Activated naive CD4-positive, alpha-beta T cell treated with Interleukin-2 at 50 U/mL for 16 hours (primary cell): ENCODE results near the gene BUB3.

Experiments
- DNase-seq: peaks from one replicate; pipeline ENCODE4 v3.0.0-alpha.2; 2020

Gene BUB3, protein sequence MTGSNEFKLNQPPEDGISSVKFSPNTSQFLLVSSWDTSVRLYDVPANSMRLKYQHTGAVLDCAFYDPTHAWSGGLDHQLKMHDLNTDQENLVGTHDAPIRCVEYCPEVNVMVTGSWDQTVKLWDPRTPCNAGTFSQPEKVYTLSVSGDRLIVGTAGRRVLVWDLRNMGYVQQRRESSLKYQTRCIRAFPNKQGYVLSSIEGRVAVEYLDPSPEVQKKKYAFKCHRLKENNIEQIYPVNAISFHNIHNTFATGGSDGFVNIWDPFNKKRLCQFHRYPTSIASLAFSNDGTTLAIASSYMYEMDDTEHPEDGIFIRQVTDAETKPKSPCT

DNA sequence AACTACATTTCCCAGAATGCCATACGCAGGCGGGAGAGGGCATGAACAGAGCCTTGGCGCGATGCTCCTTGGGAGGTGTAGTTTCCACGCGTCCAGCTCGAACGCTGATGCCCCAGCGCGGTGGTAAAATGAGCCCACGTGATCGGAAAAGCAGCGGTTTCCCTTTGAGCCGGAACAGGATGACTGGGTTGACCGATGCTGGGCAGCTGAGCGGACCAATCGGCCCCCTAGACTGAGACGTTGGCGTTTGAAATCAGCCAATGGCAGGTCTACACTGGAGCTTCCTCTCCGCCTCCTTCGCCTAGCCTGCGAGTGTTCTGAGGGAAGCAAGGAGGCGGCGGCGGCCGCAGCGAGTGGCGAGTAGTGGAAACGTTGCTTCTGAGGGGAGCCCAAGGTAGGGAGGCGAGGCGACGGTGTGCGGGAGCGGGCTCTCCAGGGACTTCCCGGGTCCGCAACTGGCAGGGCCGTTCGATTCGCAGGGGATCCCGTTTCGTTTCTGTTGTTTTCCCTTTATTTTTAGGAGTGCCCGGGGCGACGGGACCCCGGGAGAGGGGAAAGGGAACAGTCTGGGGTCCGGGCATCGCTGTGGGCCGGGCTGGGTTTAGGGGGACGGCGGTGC is at the start of gene BUB3:
BUB3 (plus strand) TSS at position 311 of the 619 bp plus-strand sequence. CDS start 516 bp downstream, outside the sequence.
- DNase-seq, result peak; percentile 95

DNA sequence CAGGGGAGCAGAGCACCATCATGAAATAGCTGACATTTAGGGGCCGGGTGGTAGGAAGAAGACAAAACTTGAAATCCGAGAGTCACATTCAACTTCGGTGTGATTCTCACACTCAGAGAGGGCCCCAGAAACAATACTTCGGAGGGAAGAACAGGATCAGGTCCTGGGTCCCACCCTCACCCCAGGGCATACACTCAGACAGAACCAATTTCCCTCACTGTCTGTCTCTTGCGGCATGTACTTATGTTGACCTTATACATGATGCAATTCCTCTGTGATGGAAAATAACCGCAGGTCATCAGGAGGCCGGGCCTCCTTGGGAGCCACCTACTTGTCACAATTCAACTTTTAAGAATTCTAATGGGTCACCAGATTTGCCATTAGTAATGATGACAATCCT is 44.7 kb upstream of the BUB3 start:
- no peak for DNase-seq

DNA sequence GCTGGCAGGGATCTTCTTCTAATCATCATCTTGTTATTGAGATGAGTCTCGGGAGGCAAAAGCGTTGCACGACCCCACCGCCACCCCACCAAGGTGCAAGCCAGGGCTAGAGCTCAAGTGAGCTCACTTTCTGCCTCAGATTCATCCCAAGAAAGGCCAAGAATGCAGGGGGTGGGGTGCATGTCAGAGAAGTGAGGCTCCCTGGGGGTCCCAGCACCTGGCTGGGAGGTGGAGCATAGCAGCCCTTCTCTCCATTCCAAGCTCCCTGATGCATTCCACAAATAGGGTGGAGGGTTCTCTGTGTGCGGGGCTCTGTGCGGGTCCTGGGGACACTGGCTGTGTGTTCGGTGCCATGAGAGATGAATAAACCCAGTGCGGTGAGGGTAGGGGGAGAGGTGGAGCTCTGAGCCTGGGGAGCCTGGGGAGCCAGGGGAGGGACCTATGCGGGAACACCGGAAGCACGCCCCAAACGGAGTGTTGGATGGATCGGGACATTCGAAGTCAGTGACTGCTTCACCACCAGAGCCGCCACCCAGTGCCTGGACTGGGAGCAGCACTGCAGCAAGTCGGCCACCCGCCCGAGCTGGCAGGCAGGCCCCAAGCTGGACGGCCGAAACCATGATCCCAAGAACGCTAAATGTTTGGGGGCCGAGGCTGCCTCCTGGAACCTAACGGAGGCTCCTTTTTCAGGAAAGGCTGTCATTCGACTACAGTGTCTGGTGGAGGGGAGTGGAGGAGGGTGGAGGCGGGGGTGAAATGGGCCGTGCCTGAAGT is 36.4 kb upstream of the BUB3 start:
- DNase-seq, result no peak

DNA sequence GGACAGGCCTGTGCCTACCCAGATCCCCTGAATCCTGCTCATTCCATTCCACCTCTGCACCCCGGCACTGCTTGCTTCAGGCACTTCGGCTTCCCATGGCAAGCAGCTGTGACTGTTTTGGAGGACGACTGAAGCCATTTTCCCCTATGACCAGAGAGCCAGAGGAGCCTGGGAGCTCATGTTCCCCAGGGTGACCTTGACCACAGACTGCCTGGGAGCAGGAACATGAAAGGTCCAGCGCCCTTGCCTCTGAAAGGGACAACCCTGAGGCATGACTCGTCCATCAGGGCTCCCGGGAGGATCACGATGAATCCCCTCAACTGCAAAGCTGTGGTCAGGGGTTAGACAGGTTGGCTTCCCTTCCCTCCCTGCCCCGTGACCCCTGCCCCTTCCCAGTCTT is 35.1 kb upstream of the BUB3 start:
- no peak for DNase-seq

DNA sequence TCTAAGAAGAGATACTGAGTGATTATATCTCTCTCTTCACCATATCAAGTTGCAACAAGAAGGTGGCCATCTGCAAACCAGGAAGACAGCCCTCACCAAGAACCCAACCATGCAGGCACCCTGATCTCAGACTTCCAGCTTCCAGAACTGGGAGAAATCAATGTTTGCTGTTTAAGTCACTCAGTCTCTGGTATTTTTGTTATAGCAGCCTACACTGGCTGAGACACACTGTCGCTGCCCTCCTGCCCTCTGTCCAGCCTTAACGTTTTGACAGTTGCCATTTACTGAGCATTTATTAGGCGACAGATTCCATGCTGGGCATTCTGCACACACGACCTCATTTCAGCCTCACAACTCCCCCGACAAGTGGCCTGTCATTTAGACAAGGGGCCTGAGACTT is 28.0 kb upstream of the BUB3 start:
- DNase-seq, result no peak

DNA sequence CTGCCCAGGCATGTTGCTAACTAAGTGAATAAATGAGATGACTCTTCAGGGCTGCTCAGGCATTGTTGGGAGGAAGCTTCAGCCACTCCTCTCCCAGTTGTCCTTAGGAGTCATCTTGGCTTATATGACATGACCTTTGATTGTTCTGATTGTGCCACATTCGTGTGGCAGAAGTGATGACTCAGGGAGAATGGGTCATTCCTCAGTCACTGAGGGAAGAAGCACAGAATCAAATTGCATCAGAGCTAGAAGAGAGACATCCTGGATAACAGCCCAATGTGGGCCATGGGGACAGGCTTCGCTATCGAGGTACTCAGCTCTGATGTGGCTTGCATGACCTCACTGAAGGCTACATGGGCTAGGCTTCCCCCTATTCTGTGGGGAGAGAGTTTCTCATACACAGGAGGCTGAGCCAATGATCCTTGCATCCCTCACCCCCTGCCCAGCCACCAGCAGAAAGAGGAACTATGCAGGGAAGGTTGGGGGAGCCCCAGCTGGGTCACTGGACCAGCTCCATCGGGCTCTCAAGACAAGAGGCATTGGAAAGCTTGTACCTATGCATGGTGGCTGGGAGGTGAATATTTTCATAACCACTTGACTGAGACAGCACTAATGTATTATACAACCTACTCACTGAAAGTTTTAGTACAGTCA is 24.5 kb upstream of the BUB3 start:
- DNase-seq, result no peak

DNA sequence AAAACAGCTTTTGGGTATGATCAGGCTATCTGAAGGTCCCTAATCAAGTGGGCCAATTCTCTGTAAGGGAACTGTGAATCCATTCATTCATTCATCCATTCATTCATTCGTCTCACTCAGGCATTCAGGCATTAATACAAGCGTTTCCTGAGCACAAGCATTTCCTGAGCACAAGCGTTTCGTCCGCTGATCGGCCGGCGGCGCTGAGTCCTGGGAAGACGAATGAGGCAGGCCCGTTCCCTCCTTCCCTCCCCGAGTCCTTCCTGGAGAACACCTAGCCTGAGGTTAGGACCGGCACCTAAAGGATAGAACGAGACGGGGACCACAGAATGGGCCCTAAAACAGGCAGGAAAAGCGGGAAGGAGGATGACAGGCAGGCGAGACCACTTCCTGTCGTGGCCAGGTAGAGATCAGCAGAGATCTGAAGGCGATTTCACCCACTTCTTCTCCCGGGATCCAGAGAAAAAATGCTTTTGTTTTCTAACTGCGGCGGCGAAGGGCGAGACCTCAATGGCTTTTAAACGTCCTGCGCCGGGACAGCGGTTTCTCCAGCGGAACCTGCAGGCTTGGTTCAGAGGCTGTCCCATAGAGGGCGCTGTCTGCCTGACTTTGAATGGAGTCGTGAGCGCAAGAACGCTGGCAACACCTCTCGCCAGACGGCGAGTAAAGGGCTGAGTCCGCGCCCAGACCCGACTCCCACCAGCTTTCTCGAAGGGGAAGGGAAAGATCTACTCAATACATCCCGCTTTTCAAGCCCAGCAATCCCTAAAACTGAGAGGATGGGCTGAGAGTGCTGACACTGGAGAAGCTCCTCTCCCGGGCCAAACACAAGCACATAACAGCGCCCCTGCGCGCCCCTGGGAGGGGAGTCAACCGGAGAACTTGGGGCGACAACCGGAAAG is 21.4 kb upstream of the BUB3 start:
- DNase-seq, result peak; percentile 87

DNA sequence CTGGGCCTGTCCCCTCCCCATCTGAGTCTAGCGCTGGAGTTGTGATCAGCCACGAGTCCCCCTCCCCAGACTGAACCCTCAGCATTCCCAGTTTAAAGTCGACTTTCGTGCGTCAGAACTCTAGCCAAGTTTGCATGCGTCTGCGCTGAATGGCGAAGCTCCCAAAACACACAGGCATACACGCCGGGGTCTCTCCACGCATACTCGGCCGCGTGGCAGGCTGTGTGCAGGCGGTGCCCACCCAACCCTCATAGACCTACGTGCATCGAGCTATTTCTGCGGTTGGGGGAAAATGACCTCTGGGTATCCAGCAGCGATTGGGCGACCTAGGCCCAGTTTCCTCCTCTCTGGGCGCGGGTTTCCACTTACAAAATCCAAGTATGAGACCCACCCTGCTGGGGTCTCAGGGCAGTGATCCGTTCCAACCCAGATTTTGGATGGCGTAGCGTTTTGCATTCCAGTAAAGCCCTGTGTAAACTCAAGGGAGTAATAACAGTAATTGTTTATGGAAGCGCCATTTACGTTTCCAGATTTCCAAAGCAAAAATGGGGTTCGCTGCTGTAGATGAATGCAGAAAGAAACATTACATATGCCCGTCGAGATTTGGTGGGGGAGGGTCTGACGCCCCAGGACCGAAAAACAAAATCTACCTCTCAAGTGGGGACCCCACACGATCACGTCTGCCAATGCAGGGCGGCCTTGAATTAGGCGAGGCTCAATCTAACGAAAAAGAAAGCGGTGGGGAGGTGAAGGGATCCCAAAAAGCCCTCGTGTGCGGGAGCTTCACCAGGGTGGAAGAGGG is 20.5 kb upstream of the BUB3 start:
- no peak for DNase-seq

DNA sequence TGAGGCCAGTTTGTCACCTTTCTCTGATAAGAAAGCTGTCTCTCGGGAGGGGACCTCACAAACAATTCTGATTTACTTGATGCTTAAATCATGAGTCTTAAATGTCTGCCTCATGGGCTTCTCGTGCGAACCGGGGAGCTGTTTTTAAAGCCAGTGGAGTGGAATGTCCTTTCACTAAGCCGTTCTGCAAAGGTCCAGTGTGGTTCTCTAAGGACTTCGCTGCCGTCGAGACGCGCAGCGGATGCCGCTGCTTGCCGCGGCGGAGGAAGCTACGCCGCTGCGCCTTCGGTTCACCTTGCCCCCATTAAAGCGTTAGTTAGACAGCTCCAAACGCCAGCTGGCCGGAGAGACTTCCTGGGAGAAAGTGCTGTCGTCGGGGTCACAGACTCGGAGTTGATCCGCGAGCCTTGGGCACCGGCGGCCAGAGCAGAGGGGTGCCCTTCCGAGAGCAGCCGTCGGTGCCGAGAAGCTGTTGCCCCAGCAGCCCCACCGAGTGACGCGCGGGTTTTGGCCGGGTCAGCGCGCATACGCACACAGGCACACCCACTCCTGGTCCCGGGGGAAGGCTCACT is 19.8 kb upstream of the BUB3 start:
- DNase-seq, result no peak

DNA sequence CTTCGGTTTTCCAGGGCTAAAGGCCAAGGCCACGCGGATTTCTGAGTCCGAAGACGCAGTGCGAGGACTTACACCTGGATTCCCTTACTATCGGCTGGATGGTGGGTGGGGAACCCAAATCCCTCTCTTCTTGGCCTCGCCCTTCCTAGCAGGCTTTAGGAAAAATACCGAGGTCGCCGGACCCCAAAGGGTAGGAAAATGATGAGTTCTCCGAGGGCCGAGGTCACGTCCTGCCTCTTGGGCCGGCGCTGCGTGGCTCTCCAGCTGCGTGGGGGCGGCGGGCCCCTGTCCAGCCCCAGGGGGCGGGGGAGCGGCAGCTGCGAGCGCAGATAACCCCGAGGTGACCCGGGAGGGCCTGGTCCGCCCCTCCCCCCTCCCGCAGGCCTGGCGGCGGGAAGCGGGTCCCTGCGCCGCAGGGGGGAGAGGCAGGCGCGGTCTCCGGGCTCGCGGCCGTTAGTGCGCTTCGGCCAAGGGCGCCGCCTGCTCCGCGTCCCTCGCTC is 19.2 kb upstream of the BUB3 start:
- DNase-seq, result no peak

DNA sequence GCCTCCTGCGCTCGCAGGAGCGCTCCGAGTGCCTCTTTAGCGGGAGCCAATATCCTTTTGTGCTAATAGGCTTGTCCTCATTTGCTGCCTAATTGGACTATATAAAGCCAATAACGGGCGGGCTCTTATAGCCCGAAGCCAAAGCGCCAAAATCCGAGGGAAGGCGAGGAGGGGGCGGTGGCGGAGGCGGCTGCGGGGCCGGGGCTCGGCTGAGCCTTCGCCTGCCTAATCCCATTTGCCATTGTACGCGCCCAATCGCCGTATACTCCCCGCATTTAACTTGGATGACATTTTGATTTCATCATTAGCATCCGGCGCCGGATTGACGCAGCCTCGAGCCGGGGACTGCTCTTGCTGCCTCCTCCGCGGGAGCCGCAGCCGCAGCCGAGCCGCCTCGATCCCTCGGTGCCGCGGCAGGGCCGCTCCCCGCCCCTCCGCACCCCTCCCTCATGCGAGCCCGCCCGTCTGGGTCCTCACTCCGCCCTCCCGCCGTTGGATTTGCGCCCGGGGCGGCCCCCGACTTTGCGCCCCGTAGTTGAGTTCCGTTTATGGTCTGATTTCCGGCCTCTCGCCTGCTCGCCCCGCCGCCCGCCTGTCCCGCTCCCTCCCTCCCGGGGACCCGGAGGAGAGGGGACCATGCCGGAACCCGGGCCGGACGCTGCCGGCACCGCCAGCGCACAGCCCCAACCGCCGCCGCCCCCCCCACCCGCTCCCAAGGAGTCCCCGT is 18.6 kb upstream of the BUB3 start, which contains the start of gene HMX3:
HMX3 (plus strand) TSS at position 556 of the 727 bp plus-strand sequence; CDS start at position 637, 81 bp downstream.
- peak; percentile 46 for DNase-seq

DNA sequence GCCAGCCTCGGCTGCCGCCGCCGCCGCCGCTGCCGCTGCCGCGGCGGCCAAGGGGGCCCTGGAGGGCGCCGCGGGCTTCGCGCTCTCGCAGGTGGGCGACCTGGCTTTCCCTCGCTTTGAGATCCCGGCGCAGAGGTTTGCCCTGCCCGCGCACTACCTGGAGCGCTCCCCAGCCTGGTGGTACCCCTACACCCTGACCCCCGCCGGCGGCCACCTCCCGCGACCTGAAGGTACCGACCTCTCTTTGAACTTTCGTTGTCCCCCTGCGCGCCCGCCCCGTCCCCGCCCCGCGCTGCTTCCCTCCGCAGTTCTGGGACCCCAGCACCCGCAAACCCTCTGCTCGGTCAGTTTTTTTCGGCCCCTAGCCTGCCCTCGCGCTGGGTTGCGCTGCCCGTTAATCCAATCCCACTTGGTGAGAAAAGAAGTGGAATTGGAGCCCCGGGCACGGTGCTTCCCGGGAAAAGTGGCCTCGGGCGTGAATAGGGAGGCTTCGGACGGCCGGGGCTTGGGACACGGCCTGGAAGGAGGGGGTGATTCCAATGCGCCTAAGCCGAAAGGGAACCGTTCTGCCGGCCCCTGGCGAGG is 17.9 kb upstream of the BUB3 start:
- DNase-seq, result no peak

DNA sequence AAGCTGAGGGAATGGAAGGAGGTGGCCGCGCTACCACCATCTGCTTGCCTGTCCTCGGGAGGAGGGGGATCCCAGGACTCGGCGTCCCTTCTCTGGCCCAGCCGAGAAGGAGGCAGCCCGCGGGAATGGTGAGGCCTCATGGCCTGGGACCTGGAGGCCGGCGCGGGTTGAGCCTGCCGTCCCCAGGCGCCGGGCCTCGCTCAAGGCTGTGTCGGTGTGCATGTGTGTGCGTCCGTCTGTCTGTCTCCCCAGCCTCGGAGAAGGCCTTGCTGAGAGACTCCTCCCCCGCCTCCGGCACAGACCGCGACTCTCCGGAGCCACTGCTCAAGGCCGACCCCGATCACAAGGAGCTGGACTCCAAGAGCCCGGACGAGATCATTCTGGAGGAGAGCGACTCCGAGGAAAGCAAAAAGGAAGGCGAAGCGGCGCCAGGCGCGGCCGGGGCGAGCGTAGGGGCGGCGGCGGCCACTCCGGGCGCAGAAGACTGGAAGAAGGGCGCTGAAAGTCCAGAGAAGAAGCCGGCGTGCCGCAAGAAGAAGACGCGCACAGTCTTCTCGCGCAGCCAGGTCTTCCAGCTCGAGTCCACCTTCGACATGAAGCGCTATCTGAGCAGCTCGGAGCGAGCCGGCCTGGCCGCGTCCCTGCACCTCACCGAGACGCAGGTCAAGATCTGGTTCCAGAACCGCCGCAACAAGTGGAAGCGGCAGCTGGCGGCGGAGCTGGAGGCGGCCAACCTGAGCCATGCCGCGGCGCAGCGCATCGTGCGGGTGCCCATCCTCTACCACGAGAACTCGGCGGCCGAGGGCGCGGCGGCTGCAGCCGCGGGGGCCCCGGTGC is 17.2 kb upstream of the BUB3 start:
- DNase-seq, result no peak

DNA sequence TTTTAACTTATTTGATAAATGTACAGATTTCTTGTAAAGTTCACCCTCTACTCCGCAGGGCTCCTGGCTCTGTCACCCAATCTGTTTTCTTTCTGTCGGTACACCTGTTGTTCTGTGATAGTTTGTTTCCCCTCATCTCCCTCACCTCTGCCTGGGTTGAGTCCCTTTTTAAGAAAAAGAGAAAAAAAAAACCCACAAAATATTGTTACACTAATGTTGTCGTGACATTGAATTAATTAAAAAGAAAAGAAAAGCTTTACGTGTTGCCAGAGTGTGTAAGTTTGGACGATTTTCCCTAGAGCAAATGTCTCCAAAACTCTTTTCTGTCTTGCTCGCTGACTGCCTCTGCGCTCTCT is 15.1 kb upstream of the BUB3 start:
- no peak for DNase-seq

DNA sequence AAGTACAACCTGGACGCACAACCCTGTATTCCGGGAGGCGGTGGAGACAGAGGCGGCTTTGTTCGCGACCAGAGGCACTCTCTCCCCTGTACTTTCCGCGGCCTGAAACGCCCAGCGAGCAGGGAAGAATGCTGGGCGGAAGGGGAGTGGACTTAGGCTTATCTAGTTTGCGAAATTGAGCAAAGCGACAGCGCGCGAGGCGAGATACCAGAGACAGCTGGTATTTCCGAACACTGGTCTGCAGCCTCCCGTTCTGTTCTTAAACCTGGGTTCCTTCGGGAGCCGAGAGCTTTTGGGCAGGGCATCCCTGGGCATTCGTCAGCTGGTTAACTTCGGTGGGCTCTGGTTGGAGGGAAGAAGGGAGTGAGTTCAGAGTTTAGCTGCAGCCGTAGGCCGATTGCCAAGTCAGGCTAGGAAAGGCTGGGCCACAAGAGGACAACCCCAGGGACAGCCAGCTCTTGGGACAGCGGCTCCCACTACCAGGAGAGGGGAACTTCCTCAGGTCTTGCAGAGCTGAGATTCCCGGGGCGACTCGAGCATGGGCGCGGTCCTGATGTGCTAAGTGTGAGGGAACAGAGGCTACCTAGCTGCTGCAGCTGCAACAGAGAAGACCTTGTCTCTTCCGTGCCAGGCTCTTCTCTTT is 14.6 kb upstream of the BUB3 start:
- DNase-seq, result no peak

DNA sequence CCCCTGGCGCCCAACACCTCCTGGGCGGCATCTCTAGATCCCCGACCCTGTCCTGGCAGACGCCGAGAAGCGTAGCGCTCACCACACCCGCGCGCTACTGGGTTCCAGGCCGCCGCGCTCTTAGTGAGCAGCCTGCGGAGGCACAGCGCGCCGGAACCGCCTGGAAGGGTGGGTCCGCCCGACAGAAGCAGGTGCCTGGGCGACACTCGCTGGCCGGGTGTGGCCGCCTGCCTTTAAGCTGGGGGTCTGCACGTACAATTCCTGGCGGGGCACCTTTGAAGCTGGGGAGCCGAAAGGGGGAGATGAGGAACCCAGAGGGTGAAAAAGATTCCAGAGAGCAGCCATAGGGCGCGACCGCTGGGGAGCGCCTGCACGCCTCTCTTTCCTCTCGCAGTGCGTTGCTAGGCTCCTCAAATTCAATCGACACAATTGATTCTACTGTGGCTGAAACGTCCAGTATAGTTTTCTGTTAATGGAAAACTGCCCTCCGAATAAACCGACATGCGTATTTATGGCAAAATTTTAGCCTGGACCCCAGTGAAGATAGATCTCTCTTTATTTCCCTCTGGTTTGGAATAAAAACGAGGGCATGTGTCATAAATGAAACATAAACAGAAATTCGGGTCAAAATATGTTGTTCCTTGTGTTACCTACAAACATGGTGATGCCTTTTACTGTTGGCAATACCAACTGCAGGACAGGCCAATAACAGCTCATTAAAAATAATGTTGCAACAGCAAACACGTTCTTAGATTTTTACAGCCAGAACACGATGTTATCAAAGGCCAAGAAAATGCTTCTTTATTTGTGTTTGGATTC is 13.8 kb upstream of the BUB3 start:
- DNase-seq, result no peak

DNA sequence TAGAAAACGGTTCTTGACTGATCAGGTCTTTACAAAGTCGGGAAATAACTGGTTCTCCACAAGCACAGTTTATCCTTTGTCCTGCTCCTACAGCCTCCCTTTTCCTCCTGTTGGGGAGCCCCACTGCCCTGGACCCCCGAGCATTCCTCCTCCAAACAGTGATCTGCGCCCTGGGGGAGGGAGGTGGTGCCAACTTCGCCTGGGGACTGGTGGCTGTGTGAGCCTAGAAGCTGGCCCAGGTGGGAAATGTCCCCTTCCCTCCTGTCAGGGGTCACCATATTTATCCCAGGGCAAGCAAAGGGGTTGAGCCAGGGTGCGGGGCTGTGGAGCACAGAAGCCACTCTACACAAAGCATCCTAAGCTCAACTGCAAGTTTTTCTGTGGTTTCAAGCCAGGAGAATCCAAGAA is 13.2 kb upstream of the BUB3 start:
- DNase-seq, result no peak
